HG03442 (cell line): Measurements from ENCODE around the gene HSPB7.
"Not testable (repeated sequence)": the region's sequence is repeated elsewhere in the genome, so short reads cannot be mapped to it uniquely, and the experiment has no call there.

ENCODE experiments used
- ATAC-seq: cut with Tn5 transposase; IDR thresholded peaks from one replicate; pipeline ENCODE4 v1.9.1; 2021; ENCODE audit warnings: mild to moderate bottlenecking, moderate library complexity; ENCODE audit not compliant: unreplicated experiment

The HSPB7 gene

DNA sequence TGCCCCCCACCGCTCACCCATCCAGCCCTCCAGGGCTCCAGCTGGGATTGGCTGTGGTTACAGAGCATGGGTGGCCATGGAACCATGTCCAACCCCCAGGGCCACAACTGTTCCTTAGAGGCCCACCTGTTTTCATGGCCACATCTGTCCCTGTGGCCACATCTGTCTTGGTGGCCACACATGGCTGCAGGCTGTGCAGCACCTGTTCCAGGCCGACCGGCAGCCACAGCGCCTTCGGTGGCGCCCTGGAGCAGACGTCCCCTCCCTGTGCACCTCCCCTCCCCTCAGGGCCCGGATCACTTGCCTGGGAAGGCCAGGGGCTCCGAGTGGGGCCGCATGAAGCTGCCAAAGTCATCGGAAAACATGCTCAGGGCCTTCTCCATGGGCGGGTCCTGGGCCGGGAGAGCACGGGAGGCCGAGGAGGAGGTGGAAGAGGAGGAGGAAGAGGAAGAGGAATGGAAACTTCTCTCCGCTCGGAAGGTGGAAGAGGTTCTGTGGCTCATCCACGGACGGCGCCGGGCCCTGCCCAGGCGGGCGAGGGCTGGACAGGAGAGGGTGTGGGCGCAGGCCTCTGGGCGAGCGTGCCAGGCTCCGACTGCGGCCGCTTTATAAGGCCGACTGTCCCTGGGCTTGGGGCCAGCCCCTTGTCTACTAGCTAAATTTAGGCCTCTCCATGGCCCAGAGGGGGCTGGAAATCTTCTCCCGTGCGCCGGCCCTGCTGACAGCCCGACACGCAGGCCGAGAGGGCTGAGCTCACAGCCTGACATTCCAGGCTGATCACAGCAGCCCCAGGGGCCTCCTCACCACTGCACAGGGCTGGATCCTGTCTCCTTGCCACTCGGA lies at the start of gene HSPB7:
HSPB7 (minus strand) TSS at position 583 of the 843 bp plus-strand sequence; CDS start at position 503, 80 bp downstream.
- ATAC-seq, result no peak

DNA sequence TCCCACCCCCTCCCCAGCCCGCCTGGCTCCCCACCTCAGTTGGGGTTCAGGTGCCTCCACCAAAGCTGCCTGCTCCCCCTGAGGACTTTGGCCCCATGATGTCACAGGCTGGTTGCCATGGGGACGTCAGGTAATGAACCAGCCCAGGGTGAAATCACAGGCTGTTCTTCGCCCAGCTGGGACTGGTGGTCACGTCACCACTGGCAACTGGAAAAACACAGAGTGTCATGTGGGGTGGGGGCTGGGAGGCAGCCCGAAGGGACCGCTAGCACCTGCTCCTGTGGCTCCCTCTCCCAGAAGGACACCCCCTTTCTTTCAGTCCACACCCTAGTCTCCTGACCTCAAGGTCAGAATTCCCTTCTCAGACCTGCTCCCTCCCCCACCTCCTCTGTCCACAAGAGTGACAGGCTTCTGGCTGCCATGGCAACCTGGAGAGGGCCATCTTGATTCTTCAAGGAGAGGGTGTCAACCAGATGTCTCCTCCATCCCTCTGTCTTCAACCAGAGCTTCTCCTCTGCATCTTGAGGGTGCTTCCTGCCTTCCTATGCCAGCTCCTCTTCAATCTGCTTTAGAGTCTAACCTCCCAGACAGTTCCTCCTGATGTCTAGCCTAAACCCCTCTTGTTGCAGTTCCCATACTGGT lies 49.4 kb upstream of the HSPB7 start:
- ATAC-seq, result no peak

DNA sequence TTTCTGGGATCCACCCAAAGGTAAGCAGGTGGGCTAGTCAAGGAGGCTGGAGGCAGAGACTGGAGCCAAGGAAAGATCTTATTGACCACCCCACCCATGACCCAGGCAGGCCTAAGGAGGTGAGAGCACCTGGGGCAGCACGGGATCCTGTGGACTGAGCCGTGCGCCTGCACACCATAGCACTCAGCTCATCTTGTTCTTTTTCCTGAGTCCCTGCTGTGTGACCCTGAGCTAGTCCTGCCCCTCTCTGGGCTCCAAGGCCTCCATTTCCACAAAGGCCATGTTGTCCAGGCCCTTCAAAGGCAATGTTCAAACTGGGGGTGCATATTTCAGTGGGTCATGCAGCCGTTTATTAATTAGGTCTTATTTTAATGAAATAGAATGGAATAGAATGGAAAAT lies 48.4 kb upstream of the HSPB7 start:
- no peak for ATAC-seq

DNA sequence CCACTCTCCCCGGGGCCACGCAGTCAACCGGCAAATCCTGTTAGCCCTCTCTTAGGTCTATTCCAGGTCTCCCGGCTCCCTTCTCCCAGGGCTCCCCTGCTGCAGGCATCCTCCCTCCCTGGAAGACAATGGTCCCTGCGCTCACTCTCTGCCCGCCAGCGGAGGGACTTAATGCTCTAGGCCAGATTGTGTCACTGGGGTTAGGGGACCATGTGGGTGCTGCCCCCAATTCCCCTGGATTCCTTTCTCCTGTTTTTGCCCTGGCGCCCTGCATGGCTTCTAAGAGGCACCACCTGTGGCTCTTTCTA lies 47.4 kb upstream of the HSPB7 start:
- ATAC-seq, result no peak

DNA sequence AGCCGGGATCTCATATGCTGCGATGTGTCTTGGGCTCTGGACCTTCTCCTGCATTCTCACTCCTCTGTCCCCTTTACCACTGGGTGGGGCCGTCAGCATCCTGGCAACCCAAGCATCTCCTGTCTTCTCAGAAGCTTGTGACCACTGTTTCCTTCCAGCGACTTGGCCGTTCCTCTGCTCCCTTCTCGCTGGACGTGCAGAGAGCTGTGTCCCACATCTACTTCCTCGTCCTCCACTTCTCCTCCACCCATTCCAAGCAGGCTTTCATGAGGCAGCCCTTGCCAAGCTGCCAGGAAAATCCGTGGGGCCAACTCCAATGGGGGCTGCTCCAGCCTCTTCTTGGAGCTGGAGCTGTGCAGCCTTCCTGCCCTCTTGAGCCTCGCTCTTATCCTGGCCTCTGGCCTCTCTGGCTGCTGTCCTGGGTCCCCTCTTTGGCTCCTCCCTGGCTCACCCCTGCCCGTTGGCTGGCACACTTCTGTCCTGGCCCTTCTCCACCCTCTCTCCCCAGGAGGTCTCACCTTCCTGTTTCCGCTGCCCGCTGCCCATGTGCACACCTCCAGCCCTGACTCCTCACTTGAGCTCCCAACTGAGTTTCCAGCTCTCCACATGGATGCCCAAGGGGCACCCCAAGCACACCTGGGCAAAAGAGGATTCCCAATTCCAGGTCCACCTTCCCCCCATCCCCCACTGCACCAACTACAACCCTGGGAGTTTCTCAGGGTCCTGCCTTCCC lies 46.9 kb upstream of the HSPB7 start:
- no peak for ATAC-seq

DNA sequence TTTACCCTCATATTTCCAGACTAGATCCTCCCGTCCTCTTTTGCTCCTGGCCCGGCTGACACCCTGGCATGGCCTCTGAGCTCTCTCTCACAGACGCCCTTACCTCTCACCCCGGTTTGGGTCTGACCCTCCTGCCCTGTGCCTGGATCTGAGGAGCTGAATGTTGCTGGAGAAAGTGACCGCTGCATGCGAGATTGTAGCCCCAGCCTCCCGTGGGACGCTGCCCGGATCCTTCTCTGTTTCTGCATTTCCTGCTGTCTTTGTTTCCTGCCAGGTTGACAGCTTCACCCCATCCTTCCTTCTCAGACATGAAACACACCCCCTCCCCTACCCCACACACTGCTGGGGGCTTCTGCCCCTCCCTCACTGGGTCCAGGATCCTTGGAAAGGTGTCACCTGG lies 46.1 kb upstream of the HSPB7 start:
- no peak for ATAC-seq

DNA sequence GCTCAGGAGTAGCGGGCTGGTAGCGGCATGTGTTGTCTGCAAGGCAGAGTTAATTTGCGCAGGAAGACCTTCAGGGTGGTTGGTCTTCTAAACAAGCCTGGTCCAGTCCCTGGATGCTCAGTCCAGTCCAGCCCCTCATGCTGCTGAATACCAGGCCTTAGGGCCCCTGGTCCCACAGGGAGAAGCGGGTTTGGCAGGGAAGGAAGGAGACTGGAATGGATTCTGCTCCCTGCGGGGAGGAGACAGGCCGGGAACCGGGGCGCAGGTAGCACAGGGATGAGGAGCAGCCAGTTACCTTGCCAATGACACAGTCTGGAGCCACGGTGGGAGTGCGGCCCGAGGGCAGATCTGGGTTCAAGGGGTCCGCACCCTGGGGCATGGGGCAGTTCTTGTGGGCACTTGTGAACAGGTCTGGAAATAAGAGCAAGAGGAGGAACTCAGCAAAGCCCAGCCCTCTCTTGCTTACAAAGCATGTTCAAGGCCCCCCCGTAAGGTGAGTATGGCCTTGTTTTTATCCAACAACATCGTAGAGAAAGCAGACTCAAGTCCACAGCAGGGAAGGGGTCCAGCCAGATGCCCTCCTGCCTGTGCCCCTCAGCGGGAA lies 45.5 kb upstream of the HSPB7 start:
- no peak for ATAC-seq

DNA sequence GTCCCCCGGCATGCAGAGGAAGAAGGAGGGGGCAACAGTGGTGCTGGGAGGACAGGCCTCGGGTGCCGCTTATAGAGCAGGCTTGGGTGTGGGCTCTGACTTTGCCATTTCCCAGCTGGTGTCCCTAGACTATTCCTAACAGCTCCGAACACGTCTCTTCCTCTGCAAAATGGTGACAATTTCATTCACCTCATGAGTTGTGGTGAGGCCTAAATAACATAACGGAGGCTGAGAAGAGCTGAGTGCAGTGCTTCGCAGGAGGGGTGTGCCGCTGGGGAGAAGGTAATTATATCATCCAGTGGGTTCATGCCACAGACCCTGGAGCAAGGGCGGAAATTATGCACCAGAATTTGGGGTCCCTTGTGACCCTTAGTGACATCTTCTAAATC lies 44.8 kb upstream of the HSPB7 start:
- not testable (repeated sequence) for ATAC-seq

DNA sequence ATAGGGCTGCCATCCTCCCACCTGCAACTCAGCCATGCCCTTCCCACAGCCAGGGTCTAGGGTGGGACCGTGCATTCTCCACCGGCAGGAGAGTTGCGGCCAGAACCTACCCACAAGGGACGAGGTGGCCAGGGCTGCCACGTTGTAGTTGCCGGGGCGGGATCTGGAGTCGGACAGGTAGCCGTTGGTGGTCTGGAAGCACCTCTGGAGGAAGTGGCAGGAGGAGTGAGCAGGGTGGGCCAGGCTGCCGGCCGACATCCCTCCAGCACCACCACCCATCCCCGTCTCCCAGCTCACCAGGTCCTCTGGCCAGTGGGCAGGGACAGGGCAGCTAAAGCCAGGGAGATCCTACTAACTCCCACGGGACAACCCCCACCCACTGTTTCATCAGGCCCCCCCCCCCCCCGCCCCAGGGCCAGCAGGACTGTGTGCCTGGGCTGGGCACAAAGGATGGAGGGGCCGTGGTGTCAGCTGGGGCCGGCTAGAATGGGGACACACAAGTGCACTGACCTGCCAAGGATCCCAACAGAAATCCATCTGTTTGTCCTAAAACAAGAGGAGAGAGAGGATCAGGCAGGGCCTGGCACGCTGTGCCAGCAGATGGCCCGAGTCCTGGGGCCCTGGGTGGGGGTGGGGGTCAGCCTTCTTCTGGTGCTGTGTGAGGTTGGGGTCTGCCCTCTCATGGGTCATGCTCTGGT lies 44.3 kb upstream of the HSPB7 start:
- not testable (repeated sequence) for ATAC-seq

DNA sequence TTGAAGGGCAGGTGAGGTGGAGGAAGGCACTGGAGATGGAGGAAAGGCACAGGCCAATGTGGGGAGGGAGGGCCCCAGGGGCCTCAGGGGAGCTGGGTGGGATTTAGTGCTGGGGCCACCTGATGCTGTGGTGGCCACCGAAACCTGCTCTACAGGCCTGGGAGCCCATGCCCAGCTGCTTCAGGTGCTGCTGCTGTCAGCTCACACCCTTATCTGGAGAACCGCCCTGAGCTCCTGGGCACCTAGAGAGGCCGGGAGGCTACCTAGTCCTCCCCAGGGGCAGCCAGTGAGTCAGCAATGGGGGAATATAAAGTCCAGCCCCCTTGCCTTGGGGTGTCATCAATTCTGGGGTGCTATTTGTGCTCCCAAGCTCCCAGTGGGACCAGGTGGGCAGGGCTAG lies 43.4 kb upstream of the HSPB7 start:
- ATAC-seq, result no peak

DNA sequence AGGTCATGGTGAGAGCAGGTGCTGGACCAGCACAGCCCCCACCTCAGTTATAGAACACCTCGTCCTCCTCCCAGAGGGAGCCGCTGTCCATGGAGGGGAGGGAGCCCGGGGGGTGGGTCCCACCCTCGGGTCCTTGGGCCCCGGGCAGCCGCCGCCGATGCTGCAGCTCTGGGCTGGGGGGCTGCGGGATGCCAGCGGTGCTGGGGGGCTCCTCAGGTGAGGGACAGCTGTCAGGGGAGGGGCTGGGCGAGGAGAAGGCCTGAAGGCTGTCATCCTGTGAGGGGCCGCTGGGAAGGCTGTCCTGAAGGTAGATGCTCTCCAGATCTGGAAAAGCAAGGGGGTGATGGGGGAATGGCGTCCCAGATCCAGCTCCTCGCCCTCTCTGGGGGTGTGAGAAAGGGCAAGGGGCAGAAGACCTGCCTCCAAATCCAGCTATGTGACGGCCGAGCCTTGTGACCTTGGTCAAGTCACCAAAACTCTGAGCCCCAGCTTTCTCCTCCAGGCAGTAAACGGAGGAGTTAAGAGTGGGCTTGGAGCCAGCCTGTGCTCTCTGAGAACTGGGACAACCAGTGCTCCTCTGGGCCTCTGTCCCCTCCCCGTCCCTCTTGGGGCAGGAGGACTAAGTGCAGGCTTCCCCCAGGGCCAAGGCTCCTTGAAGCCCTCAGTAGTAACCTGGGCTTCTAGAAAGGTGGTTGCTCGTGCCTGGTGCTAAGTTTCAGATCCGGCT lies 40.7 kb upstream of the HSPB7 start:
- ATAC-seq, result not testable (repeated sequence)

DNA sequence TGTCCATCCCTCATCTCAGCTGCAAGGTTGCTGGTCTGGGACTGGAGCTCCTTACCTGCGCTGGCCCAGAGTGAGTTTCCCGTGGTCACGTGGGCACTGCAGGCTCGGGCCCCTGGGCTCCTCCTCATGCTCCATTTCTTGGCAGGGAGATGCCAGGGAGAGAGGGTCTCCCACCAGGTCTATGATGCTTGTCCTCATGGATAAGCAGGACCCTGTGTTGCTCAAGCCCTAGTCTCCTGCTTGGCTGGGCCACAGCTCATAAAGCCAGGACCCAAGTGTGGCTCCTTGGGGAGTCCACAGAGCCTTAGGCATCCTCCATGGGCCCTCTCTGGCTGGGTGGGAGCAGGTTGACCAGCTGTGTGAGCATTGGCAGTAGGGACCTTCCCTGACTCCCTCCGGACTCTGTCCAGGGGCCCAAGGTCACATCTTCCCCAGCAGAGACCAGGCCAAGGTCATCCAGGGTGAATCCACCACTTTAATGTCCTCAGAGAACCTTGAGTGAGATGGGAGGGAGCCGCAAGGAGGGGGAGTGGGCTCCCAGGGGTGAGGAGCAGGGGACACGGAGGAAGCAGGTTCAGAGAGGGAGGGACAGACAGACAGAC lies 39.6 kb upstream of the HSPB7 start:
- not testable (repeated sequence) for ATAC-seq

DNA sequence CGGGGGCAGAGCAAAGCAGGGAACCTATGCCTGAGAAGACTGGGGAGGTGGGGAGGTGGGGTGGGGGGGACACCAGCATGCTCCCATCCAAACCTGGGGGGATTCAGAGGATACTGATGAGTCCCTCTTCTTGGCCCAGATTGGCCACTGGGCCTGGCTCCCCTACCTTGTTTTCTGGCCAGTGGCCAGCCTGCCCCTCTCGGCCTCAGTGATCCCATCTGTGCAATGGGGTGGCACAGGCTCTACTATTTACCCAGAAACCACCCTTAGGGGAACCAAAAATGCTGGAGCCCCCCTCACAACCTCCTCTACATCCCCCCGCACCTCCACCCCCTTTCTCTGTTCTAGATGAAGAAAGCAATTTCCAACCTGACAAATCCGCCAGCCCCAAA lies 38.7 kb upstream of the HSPB7 start:
- ATAC-seq, result not testable (repeated sequence)

DNA sequence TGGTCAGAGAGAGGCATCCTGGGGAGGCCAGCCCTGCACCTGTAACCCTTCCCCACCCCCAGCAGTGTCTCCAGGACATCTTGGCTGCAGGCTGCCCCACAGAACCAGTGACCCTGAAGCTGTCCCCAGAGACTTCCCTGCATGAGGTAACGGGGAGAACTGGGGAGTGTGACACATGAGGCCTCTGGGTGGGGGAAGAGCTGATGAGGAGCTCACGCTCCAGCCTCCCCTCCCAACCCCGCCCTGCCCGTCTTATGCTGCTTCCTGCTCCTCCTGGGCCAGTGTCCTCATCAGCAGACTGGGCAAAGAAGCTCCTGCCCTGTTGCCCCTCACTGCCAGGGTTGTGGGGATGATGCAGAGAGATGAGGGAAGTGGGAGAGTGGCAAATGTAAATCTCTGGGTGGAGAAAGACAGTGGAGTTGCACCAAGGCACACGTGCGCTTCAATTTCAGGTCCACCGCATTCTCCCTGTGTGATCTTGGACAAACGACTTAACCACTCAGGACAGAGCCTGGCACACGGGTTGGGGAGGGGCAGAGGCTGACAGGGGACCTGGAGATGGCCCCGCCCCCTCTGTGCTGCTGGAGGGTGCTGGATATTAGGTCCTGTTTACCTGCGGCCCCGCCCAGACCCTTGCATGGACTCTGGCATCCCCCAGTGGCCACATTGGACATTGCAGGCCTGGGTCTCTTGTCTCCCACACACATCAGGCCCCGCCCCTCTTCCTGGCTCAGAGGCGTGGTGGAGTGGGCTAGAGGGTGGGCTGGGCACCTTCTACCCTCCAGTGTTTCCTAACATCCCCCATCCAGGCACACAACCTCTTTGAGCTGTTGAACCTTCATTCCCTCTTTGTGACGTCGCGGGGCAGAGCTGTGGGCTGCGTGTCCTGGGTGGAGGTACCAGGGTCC lies 38.0 kb upstream of the HSPB7 start:
- peak; percentile 67 for ATAC-seq

DNA sequence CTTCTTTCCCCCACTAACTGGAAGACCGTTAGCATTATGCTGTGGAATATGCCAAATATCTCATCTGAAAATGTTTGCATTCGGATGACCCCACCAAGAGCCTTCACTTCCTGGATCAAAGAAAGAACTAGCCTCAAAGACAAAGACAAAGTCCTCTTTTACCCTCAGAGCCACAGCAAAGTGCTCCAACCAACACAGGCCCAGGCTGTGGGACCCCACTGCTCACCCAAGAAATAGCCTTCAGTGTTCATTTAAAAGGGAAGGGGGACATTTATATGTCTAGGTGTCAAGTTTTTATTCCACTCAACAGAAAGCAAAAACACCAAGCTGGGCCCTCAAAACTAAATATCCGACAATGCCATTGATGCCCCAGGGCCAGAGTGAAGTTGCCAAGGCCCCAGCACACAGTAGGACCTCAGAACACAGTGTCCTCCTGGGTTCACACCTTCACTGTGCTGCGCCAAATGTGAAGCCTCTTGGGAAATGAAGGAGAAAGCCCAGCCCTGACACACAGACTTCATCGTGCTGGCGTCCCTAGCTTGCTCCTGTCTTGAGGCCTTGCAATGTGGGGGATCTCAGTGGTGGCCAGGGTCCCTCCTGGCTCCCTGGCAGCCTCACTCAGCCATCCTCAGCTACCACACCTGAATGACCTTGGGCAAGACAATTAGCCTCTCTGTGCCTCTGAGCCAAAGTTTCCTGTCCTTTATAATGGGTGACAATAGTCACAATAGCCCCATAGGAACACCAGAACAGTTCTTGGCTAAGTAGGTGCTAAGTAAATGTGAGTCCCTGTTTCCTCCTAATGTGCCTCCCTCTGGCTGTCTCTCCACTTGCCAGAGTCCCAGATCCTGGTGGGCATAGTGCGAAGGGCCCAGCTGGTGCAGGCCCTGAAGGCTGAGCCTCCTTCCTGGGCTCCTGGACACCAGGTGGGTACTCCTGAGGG lies 37.0 kb upstream of the HSPB7 start:
- no peak for ATAC-seq

DNA sequence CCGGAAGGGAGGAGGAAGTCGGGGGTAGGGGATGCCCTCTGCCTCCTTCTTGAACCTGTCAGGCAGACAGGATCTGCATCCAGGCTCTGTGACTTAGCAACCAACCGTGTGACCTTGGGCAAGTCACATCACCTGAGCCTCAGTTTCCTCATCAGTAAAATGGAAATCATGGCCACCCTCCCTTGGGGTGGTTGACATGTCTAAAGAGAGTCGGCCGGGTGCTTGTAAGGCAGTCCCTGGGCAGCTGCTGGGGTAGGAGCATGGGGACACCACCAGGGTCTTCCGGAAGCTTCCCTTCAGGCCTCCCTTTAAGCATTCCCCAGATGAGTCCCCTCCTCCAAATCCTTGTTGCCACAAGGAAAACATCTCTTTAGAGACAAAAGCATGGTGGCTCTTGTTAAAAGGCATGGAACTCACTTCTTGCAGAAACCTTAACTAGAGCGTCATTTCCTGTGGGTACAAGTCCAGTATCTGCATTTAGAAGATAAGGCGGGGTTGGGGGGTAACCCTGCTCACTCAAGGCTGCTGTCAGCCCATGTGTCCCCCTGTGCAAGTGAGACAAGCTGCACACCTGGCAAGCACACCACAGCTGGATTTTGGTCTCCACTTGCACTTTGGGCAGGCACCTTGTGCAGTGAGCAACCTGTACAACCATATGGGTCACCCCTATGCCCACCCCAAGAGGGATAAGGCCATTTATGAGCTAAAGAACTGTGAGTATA lies 36.1 kb upstream of the HSPB7 start:
- no peak for ATAC-seq

DNA sequence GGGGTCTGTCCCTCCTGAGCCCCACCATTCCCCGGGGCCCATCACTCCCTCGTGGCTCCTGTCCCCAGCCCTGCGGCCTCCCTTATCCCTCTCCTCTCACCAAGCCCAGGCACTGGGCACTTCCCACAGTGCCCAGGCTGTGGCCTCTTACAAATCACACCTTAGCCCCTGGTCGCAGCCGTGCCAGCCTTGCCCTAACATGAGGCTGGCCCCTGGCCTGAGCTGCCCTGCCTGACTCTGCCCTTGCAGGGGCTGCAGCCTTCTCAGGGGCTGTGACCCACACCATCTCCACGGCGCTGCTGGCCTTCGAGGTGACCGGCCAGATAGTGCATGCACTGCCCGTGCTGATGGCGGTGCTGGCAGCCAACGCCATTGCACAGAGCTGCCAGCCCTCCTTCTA lies 34.1 kb upstream of the HSPB7 start:
- not testable (repeated sequence) for ATAC-seq
